ENCODE results near the gene RANBP9. TPM values are rescaled to one million over a fixed set of nuclear protein-coding genes. Genes with fewer than 3 reads are reported as not detected.

The RANBP9 gene
- polyA plus RNA-seq, 2 donors, result 60.8 to 123 TPM

DNA sequence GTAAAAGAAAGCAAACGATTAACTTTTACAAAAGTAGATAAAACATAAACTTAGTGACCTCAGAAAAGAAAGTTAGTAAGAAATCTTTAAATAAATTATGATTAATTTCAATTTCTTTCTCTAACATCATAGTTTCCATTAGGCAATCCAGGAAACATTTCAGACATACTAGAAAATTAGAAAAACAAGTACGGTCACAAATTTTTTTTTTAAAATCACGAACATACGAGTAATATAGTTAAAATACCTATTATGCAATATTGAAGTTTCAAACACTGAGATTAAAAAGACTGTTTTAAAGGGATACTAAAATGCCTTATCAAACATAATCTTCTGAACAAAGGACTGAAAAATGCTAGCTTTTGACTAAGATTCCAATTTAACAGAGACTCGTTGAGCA, 70.3 kb downstream of the RANBP9 start:
- Histone ChIP-seq H3K27me3 (ENCODE audit: control insufficient read depth in 1 of 2, insufficient read depth in 2 of 2, low read length in 2 of 2) (no peaks in the 10 kb centered on the region), H3K36me3 (ENCODE audit: control insufficient read depth in 2 of 2, insufficient read depth in 2 of 2, low read length in 1 of 2) (peaks cover 2 to 4% of the 10 kb centered on the region in 2 donors), H3K4me3 (ENCODE audit: low read depth in 1 of 2, low read length in 2 of 2) (no peak overlapping the region), H3K4me1 (ENCODE audit: control insufficient read depth in 2 of 2, insufficient read depth in 2 of 2, low read length in 1 of 2) (no peaks in the 10 kb centered on the region), H3K9me3 (ENCODE audit: control insufficient read depth in 2 of 2, insufficient read depth in 1 of 2, low read depth in 1 of 2, low read length in 1 of 2) (no peaks in the 10 kb centered on the region), H3K27ac (ENCODE audit: low read depth in 2 of 2, low read length in 1 of 2) (no peak overlapping the region)
- 63 to 70% methylated on average over 5 of the region's 5 CpGs for WGBS, 2 donors

DNA sequence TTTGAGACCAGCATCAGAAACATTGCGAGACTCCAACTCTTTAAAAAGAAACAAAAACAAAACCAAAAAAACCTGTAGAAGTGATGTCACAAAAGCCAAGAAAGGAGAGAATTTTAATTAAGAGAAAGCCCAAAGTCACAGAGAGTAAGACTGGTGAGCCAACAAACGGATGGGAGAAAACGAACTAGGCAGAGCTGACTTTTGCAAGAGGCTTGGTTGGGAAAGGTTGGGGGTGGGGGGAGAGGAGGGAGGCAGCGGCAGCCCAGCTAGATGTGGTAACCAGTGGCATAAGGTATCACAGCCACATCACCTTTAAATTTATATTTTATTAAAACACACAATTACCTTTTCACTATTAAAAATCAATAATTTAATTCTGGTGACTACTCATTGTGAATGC, 73.0 kb downstream of the RANBP9 start:
- H3K9me3 ChIP-seq (ENCODE audit: control insufficient read depth in 2 of 2, insufficient read depth in 1 of 2, low read depth in 1 of 2, low read length in 1 of 2), result no peaks in the 10 kb centered on the region
- H3K4me3 ChIP-seq (ENCODE audit: low read depth in 1 of 2, low read length in 2 of 2), result no peak overlapping the region
- no peak overlapping the region for H3K27ac ChIP-seq (ENCODE audit: low read depth in 2 of 2, low read length in 1 of 2)
- WGBS, 2 donors, result 90 to 91% methylated on average over 4 of the region's 4 CpGs
- H3K36me3 ChIP-seq (ENCODE audit: control insufficient read depth in 2 of 2, insufficient read depth in 2 of 2, low read length in 1 of 2), result peaks cover 0 to 4% of the 10 kb centered on the region in 2 donors
- no peaks in the 10 kb centered on the region for H3K27me3 ChIP-seq (ENCODE audit: control insufficient read depth in 1 of 2, insufficient read depth in 2 of 2, low read length in 2 of 2)
- H3K4me1 ChIP-seq (ENCODE audit: control insufficient read depth in 2 of 2, insufficient read depth in 2 of 2, low read length in 1 of 2), result no peaks in the 10 kb centered on the region

DNA sequence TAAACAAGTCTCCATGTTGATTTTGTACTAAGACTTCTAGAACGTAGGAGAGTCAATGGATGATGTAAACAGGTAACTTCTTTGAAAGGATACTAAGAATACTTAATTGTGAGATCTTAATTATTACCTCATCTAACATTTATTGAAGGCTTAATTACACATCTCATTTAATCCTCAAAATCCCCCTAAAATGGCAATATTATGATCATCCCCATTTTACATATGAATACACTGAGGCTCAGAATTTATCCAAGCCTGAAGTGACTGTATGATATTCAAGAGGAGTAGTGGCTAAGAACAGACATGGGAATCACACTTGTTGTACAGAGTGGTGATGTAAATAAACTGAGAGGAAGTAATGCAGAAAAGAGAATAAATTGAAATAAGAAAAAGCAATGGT, 73.6 kb downstream of the RANBP9 start:
- 89 to 94% methylated on average over 1 of the region's 1 CpG for WGBS, 2 donors
- Histone ChIP-seq H3K4me3 (ENCODE audit: low read depth in 1 of 2, low read length in 2 of 2) (no peak overlapping the region), H3K27me3 (ENCODE audit: control insufficient read depth in 1 of 2, insufficient read depth in 2 of 2, low read length in 2 of 2) (no peaks in the 10 kb centered on the region), H3K36me3 (ENCODE audit: control insufficient read depth in 2 of 2, insufficient read depth in 2 of 2, low read length in 1 of 2) (peaks cover 0 to 4% of the 10 kb centered on the region in 2 donors), H3K4me1 (ENCODE audit: control insufficient read depth in 2 of 2, insufficient read depth in 2 of 2, low read length in 1 of 2) (no peaks in the 10 kb centered on the region), H3K9me3 (ENCODE audit: control insufficient read depth in 2 of 2, insufficient read depth in 1 of 2, low read depth in 1 of 2, low read length in 1 of 2) (no peaks in the 10 kb centered on the region), H3K27ac (ENCODE audit: low read depth in 2 of 2, low read length in 1 of 2) (no peak overlapping the region)

DNA sequence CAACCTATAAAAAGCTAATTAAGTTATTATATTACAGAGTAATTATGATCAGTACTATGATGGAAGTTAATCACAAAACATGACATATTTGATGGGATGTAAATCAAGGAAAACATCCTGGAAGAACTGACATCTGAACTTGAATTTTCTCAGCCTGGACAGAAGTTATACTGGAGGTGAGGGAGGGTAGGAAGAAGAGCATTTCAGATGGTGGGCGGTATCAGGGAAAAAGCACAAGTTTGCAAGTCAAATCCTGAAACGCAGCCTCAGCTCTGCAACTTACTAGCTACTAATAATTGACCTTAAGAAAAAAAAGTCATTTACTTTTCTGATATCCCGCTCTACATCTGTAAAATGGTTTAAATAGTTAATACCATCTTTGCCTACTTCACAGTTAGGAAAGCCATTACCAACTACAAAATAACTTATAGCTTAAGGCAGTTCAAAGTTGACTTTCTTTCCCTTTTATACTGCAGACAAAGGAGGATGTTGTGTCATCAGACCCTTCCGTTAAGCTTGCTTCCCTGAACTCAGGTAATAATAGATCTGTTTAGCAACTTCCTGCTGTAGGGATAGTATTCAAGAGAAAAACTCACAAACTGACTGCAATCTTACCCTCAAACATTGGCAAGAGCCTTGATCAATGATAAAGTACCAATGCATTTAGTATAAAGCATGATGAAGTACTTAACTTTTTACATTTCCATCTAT, 75.5 kb downstream of the RANBP9 start:
- no peak overlapping the region for H3K4me3 ChIP-seq (ENCODE audit: low read depth in 1 of 2, low read length in 2 of 2)
- no peaks in the 10 kb centered on the region for H3K9me3 ChIP-seq (ENCODE audit: control insufficient read depth in 2 of 2, insufficient read depth in 1 of 2, low read depth in 1 of 2, low read length in 1 of 2)
- no peaks in the 10 kb centered on the region for H3K27me3 ChIP-seq (ENCODE audit: control insufficient read depth in 1 of 2, insufficient read depth in 2 of 2, low read length in 2 of 2)
- H3K36me3 ChIP-seq (ENCODE audit: control insufficient read depth in 2 of 2, insufficient read depth in 2 of 2, low read length in 1 of 2), result peaks cover 0 to 4% of the 10 kb centered on the region in 2 donors
- 75 to 78% methylated on average over 4 of the region's 4 CpGs for WGBS, 2 donors
- no peak overlapping the region for H3K27ac ChIP-seq (ENCODE audit: low read depth in 2 of 2, low read length in 1 of 2)
- H3K4me1 ChIP-seq (ENCODE audit: control insufficient read depth in 2 of 2, insufficient read depth in 2 of 2, low read length in 1 of 2), result no peaks in the 10 kb centered on the region

GRCh38 chr6:13633343-13633742, 78.3 kb downstream of the RANBP9 start:
- Histone ChIP-seq H3K27me3 (ENCODE audit: control insufficient read depth in 1 of 2, insufficient read depth in 2 of 2, low read length in 2 of 2) (no peaks in the 10 kb centered on the region), H3K36me3 (ENCODE audit: control insufficient read depth in 2 of 2, insufficient read depth in 2 of 2, low read length in 1 of 2) (no peaks in the 10 kb centered on the region), H3K9me3 (ENCODE audit: control insufficient read depth in 2 of 2, insufficient read depth in 1 of 2, low read depth in 1 of 2, low read length in 1 of 2) (no peaks in the 10 kb centered on the region), H3K4me1 (ENCODE audit: control insufficient read depth in 2 of 2, insufficient read depth in 2 of 2, low read length in 1 of 2) (no peaks in the 10 kb centered on the region), H3K4me3 (ENCODE audit: low read depth in 1 of 2, low read length in 2 of 2) (no peak overlapping the region), H3K27ac (ENCODE audit: low read depth in 2 of 2, low read length in 1 of 2) (no peak overlapping the region)
- WGBS, 2 donors, result 95 to 96% methylated on average over 2 of the region's 2 CpGs

GRCh38 chr6:13630499-13630898, 81.1 kb downstream of the RANBP9 start:
- Histone ChIP-seq H3K4me3 (ENCODE audit: low read depth in 1 of 2, low read length in 2 of 2) (no peak overlapping the region), H3K27ac (ENCODE audit: low read depth in 2 of 2, low read length in 1 of 2) (no peak overlapping the region), H3K4me1 (ENCODE audit: control insufficient read depth in 2 of 2, insufficient read depth in 2 of 2, low read length in 1 of 2) (no peaks in the 10 kb centered on the region), H3K27me3 (ENCODE audit: control insufficient read depth in 1 of 2, insufficient read depth in 2 of 2, low read length in 2 of 2) (no peaks in the 10 kb centered on the region), H3K9me3 (ENCODE audit: control insufficient read depth in 2 of 2, insufficient read depth in 1 of 2, low read depth in 1 of 2, low read length in 1 of 2) (no peaks in the 10 kb centered on the region), H3K36me3 (ENCODE audit: control insufficient read depth in 2 of 2, insufficient read depth in 2 of 2, low read length in 1 of 2) (peaks cover 0 to 1% of the 10 kb centered on the region in 2 donors)
- 82 to 96% methylated on average over 1 of the region's 1 CpG for WGBS, 2 donors

DNA sequence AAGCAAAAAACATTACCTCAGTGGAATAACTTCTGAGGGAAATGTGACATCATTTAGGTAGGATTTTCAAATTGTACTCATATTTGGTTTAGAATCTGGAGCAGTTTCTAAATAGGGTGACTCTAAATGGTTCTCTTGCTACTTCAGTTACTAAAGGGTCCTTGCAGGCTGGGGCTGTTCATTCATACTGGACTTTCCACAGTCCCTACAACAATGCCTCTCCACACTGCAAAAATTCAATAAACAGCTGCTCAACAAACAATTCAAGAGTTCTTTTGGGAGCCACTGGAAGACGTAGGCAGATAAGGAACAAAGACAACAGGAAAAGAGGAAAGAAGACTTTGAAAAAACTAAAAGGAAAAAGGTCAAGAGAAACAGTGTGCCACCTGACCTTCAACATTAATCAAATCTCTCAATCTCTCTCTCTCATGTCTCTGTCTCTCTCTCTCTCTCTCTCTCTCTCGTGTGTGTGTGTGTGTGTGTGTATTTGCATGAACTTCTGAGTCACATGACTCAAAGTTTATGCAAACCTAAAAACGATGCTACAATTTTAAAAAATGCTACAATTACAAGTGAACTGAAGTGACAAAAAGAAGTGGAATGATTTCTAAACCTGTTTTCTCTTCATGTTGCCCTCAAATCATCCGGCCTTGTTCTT, 82.0 kb downstream of the RANBP9 start:
- Histone ChIP-seq H3K27ac (ENCODE audit: low read depth in 2 of 2, low read length in 1 of 2) (no peak overlapping the region), H3K4me3 (ENCODE audit: low read depth in 1 of 2, low read length in 2 of 2) (no peak overlapping the region), H3K4me1 (ENCODE audit: control insufficient read depth in 2 of 2, insufficient read depth in 2 of 2, low read length in 1 of 2) (no peaks in the 10 kb centered on the region), H3K36me3 (ENCODE audit: control insufficient read depth in 2 of 2, insufficient read depth in 2 of 2, low read length in 1 of 2) (peaks cover 5 to 8% of the 10 kb centered on the region in 2 donors), H3K9me3 (ENCODE audit: control insufficient read depth in 2 of 2, insufficient read depth in 1 of 2, low read depth in 1 of 2, low read length in 1 of 2) (no peaks in the 10 kb centered on the region), H3K27me3 (ENCODE audit: control insufficient read depth in 1 of 2, insufficient read depth in 2 of 2, low read length in 2 of 2) (no peaks in the 10 kb centered on the region)
- WGBS, 2 donors, result 56 to 64% methylated on average over 4 of the region's 4 CpGs

DNA sequence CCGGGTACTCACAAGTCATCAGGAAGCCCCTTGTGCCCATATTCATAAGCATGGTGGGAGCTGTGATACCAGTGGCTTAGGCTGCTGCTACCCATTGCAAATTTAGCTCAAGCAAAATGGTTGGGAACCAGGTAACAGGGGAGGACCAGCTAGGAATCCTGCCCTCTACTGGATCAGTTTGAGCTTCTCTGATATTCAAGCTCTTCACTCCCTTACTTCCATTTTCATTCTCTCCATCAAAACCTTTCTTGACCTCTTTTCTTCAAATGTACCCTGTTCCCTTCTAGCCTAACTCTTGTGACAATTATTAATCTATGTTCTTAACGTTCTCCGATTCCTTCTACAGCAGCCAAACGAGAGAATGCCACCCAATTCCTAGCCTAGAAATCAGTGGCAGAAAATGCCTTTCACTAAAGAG, 86.8 kb downstream of the RANBP9 start:
- Histone ChIP-seq H3K27ac (ENCODE audit: low read depth in 2 of 2, low read length in 1 of 2) (no peak overlapping the region), H3K4me3 (ENCODE audit: low read depth in 1 of 2, low read length in 2 of 2) (no peak overlapping the region), H3K4me1 (ENCODE audit: control insufficient read depth in 2 of 2, insufficient read depth in 2 of 2, low read length in 1 of 2) (no peaks in the 10 kb centered on the region), H3K27me3 (ENCODE audit: control insufficient read depth in 1 of 2, insufficient read depth in 2 of 2, low read length in 2 of 2) (no peaks in the 10 kb centered on the region), H3K9me3 (ENCODE audit: control insufficient read depth in 2 of 2, insufficient read depth in 1 of 2, low read depth in 1 of 2, low read length in 1 of 2) (no peaks in the 10 kb centered on the region), H3K36me3 (ENCODE audit: control insufficient read depth in 2 of 2, insufficient read depth in 2 of 2, low read length in 1 of 2) (peaks cover 8 to 15% of the 10 kb centered on the region in 2 donors)
- WGBS, 2 donors, result 64 to 65% methylated on average over 4 of the region's 4 CpGs

- H3K36me3 ChIP-seq (ENCODE audit: control insufficient read depth in 2 of 2, insufficient read depth in 2 of 2, low read length in 1 of 2), result peaks cover 0 to 7% of the 10 kb centered on the region in 2 donors
- H3K4me3 ChIP-seq (ENCODE audit: low read depth in 1 of 2, low read length in 2 of 2), result no peak overlapping the region
- no peak overlapping the region for H3K27ac ChIP-seq (ENCODE audit: low read depth in 2 of 2, low read length in 1 of 2)
- no peaks in the 10 kb centered on the region for H3K27me3 ChIP-seq (ENCODE audit: control insufficient read depth in 1 of 2, insufficient read depth in 2 of 2, low read length in 2 of 2)
- no peaks in the 10 kb centered on the region for H3K4me1 ChIP-seq (ENCODE audit: control insufficient read depth in 2 of 2, insufficient read depth in 2 of 2, low read length in 1 of 2)
- no peaks in the 10 kb centered on the region for H3K9me3 ChIP-seq (ENCODE audit: control insufficient read depth in 2 of 2, insufficient read depth in 1 of 2, low read depth in 1 of 2, low read length in 1 of 2)
- 74 to 80% methylated on average over 2 of the region's 2 CpGs for WGBS, 2 donors
Measured at GRCh38 chr6:13617066-13617465, 94.6 kb downstream of the RANBP9 start.

- Histone ChIP-seq H3K9me3 (ENCODE audit: control insufficient read depth in 2 of 2, insufficient read depth in 1 of 2, low read depth in 1 of 2, low read length in 1 of 2) (no peaks in the 10 kb centered on the region), H3K27me3 (ENCODE audit: control insufficient read depth in 1 of 2, insufficient read depth in 2 of 2, low read length in 2 of 2) (no peaks in the 10 kb centered on the region), H3K27ac (ENCODE audit: low read depth in 2 of 2, low read length in 1 of 2) (peak overlapping the region; percentile 94), H3K4me3 (ENCODE audit: low read depth in 1 of 2, low read length in 2 of 2) (peak overlapping the region; percentile 81 to 96), H3K36me3 (ENCODE audit: control insufficient read depth in 2 of 2, insufficient read depth in 2 of 2, low read length in 1 of 2) (peaks cover 0 to 5% of the 10 kb centered on the region in 2 donors), H3K4me1 (ENCODE audit: control insufficient read depth in 2 of 2, insufficient read depth in 2 of 2, low read length in 1 of 2) (no peaks in the 10 kb centered on the region)
- WGBS, 2 donors, result 0% methylated on average over 14 of the region's 14 CpGs
Measured at GRCh38 chr6:13615792-13616120, 95.9 kb downstream of the RANBP9 start.
